Type B pancreatic cell (in vitro differentiated cells): ENCODE measurements around the gene SLC4A9. TPM values are rescaled to one million over a fixed set of nuclear protein-coding genes. Genes with fewer than 3 reads are reported as not detected.

ENCODE experiments used
- DNase-seq: peaks from one replicate; pipeline ENCODE4 v3.0.0; 2021; ENCODE audit warnings: mixed read lengths; ENCODE audit not compliant: unreplicated experiment; ENCODE audit errors: extremely low spot score
- H3K27ac Mint-ChIP-seq: 2 replicates; pipeline ENCODE4 v1.8.0; 2021; ENCODE audit warnings: mild to moderate bottlenecking, mixed read lengths
- H3K27me3 Mint-ChIP-seq: 2 replicates; pipeline ENCODE4 v1.8.0; 2021; ENCODE audit warnings: mixed read lengths
- H3K36me3 Mint-ChIP-seq: 2 replicates; pipeline ENCODE4 v1.8.0; 2021; ENCODE audit warnings: mixed read lengths
- H3K4me1 Mint-ChIP-seq: one replicate; pipeline ENCODE4 v1.8.0; 2021; ENCODE audit warnings: mixed read lengths; ENCODE audit not compliant: unreplicated experiment
- H3K4me3 Mint-ChIP-seq: 2 replicates; pipeline ENCODE4 v1.8.0; 2021; ENCODE audit warnings: mild to moderate bottlenecking, mixed read lengths
- H3K9me3 Mint-ChIP-seq: 2 replicates; pipeline ENCODE4 v1.8.0; 2021; ENCODE audit warnings: mixed read lengths
- total RNA-seq: library from RNA; stranded (reverse); gene quantifications from 2 replicates; pipeline ENCODE4 v1.2.1, GENCODE V29; 2021; ENCODE audit warnings: low replicate concordance
- TF ChIP-seq, protein P1 (sequence below): fragments of 200-600 bp; sonication (generic); conservative IDR thresholded peaks from 2 replicates; pipeline ENCODE4 v1.5.0; 2021; ENCODE audit warnings: antibody characterized with exemption, mild to moderate bottlenecking

The SLC4A9 gene
- total RNA-seq, 1 donor from 2014 or later = not detected

DNA sequence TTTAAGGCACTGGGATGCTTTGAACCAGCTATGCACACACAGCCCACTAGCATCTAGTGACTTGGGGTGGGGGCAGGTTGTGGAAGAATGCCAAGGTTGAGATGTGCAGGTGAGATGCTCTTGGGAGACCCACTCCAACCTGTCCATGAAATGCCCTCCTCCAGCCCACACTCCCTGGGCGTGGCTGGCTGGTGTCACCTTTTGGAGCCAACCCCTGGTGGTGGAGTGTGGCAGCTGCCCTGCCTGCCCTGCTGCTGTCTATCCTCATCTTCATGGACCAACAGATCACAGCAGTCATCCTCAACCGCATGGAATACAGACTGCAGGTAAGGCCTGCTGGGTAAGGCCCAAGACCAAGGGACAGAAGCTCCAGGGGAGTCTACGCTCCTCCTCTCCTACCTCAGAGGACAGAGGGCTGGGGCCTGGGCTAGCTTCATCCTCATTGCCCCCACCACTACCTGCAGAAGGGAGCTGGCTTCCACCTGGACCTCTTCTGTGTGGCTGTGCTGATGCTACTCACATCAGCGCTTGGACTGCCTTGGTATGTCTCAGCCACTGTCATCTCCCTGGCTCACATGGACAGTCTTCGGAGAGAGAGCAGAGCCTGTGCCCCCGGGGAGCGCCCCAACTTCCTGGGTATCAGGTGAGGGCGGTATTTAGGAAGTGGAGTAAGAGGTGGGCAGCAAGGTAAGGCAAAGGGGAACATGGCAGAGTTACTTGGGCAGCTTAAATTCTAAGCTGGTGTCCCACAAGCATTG lies 7.4 kb downstream of the SLC4A9 start:
- no peak overlapping the region for H3K27ac Mint-ChIP-seq
- H3K36me3 Mint-ChIP-seq = no peaks in the 10 kb centered on the region
- TF ChIP-seq, protein P1, sequence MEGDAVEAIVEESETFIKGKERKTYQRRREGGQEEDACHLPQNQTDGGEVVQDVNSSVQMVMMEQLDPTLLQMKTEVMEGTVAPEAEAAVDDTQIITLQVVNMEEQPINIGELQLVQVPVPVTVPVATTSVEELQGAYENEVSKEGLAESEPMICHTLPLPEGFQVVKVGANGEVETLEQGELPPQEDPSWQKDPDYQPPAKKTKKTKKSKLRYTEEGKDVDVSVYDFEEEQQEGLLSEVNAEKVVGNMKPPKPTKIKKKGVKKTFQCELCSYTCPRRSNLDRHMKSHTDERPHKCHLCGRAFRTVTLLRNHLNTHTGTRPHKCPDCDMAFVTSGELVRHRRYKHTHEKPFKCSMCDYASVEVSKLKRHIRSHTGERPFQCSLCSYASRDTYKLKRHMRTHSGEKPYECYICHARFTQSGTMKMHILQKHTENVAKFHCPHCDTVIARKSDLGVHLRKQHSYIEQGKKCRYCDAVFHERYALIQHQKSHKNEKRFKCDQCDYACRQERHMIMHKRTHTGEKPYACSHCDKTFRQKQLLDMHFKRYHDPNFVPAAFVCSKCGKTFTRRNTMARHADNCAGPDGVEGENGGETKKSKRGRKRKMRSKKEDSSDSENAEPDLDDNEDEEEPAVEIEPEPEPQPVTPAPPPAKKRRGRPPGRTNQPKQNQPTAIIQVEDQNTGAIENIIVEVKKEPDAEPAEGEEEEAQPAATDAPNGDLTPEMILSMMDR = no peak
- H3K27me3 Mint-ChIP-seq = peaks cover 3% of the 10 kb centered on the region
- no peak overlapping the region for H3K4me3 Mint-ChIP-seq
- no peaks in the 10 kb centered on the region for H3K4me1 Mint-ChIP-seq
- DNase-seq = no peak
- no peaks in the 10 kb centered on the region for H3K9me3 Mint-ChIP-seq

DNA sequence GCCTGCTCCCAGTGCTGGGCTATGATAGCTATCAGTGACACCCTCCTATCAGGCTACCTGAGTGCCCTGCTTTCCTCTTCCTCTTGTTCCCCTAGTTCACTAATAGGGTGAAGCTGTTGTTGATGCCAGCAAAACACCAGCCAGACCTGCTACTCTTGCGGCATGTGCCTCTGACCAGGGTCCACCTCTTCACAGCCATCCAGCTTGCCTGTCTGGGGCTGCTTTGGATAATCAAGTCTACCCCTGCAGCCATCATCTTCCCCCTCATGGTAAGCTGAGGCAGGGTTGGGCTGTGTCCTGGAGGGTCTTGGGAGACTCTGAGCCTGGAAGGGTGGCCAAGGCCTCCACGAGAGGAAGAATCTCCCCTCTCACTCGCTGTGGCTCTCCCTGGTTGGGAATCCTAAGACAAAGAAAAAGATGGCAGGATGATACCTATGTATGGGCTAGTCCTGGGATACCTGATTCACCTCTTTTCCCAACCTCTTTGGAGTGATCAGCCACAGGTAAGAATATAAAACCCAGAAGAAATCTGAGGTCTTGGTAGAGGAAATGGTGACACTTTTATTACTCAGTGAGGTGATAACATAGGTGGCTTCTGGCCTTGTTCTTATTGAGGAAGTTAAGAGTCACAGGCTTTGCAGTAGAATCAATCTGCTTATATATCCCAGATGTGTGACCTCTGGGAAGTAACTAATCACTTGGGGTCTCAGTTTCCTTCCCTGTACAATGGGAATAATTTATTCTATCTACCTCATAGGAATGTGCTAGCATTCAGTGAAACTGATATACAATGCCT lies 11.6 kb downstream of the SLC4A9 start:
- H3K36me3 Mint-ChIP-seq = no peaks in the 10 kb centered on the region
- H3K27ac Mint-ChIP-seq = no peak overlapping the region
- H3K27me3 Mint-ChIP-seq = no peaks in the 10 kb centered on the region
- H3K4me3 Mint-ChIP-seq = no peak overlapping the region
- no peak for DNase-seq
- TF ChIP-seq, protein P1 = no peak
- H3K9me3 Mint-ChIP-seq = no peaks in the 10 kb centered on the region
- peaks cover 7% of the 10 kb centered on the region for H3K4me1 Mint-ChIP-seq

DNA sequence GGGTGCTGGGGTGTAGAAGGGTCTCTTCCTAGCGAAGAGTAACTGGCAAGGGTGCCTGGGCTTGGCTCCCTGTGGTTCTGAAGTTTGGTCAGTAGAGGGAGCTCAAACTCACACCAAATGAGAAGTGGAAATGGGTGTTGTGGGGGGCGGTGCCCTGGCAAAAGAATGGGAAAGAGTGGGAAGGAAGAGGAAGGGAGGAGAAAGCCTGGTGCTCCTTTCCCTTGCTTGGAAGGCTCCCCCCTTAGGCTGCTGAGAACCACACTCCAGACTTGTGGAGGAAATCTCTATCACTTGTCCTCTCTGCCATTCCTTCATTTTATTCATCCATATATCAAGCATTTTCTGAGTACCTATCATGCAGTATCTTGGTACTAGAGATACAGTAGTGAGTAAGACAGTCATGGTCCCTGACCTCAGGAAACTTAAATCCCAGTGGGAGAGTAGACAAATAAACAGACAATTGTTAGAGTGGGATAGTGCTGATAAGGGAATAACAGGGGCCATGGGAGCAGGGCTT lies 13.0 kb downstream of the SLC4A9 start:
- H3K27me3 Mint-ChIP-seq = no peaks in the 10 kb centered on the region
- peak overlapping the region; percentile 9 for H3K27ac Mint-ChIP-seq
- TF ChIP-seq, protein P1 = peak; percentile 82
- no peak overlapping the region for H3K4me3 Mint-ChIP-seq
- no peak for DNase-seq
- no peaks in the 10 kb centered on the region for H3K36me3 Mint-ChIP-seq
- peaks cover 7% of the 10 kb centered on the region for H3K4me1 Mint-ChIP-seq
- H3K9me3 Mint-ChIP-seq = no peaks in the 10 kb centered on the region

DNA sequence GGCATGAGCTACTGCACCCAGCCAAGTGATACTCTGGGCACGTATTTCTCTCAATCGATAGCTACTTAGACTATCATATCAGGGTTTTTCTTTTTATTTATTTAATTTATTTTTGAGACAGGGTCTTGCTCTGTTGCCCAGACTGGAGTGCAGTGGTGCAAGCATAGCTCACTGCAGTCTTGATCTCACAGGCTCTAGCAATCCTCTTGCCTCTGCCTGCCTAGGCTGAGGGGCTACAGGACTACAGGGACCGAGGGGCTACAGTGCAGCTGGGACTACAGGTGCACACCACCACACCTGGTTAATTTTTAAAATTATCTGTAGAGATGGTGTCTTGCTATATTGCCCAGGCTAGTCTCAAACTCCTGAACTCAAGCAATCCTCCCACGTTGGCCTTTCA lies 21.4 kb downstream of the SLC4A9 start:
- Mint-ChIP-seq H3K9me3 (no peaks in the 10 kb centered on the region), H3K4me1 (no peaks in the 10 kb centered on the region), H3K27ac (no peak overlapping the region), H3K36me3 (no peaks in the 10 kb centered on the region), H3K27me3 (no peaks in the 10 kb centered on the region), H3K4me3 (no peak overlapping the region)
- TF ChIP-seq, protein P1 = no peak
- DNase-seq = no peak

DNA sequence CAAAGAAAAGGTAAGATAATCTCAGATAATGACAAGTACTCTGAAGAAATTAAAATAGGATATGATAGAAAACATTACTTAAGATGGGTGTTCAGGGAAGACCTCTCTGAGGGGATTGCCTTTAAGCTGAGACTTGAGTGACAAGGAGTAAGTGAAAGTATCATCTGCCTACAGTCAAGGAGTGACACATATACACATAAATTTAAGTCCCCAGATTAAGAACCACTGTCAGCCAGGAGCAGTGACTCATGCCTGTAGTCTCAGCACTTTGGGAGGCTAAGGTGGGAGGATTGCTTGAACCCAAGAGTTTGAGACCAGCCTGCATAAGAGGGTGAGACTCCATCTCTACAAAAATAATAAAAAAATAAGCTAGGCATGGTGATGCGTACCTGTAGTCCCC lies 22.0 kb downstream of the SLC4A9 start:
- TF ChIP-seq, protein P1 = no peak
- Mint-ChIP-seq H3K27me3 (no peaks in the 10 kb centered on the region), H3K27ac (no peak overlapping the region), H3K9me3 (no peaks in the 10 kb centered on the region), H3K4me3 (no peak overlapping the region), H3K36me3 (no peaks in the 10 kb centered on the region), H3K4me1 (no peaks in the 10 kb centered on the region)
- no peak for DNase-seq
